Activated CD8-positive, alpha-beta memory T cell treated with anti-CD3 and anti-CD28 coated beads, Interleukin-2, amount 50 U/mL, for 48 hours (primary cell): Measurements from ENCODE around the gene MTA2.
A peak's percentile ranks its signal among the peaks of the same experiment; 100 is the strongest.

Experiments used
- DNase-seq: peaks from one replicate; pipeline ENCODE4 v3.0.0-alpha.2; 2020

The MTA2 gene

DNA sequence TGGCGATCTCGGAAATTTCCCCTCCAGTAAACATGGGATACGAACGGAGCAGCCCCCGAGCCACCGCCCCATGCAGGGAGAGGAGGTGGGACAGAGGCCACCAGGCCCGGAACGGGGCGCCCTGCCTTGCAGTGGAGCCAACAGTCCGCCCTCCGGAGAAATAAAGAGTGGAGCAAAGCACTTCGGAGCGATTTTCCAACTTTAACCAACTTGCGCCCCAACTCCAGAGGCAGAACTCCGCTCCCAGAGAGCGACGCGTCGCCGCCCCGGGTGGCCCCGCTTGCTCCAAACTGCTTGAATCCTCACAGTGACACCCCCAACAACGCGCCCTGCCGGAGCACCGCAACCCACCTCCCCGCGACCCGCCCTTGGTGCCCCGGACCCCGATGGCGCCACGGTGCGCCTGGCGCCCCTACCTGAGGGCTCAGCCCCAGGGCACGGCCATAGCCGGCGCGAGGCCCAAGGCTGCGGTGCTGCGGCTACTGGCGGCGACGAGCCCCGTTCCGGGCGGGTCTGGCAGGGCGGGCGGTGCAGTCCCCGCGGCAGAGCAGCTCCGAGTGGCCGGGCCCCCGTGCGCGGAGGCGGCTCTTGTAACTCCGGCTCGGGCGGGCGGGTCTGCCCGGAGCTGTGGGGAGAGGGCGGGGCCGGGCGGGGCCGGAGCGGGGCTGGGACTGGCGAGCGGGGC lies 55.3 kb downstream of the MTA2 start, which contains the start of gene AHNAK:
Gene AHNAK, minus strand, starts transcription at position 563 of the 685 bp plus-strand sequence. CDS start 10,708 bp downstream, outside the sequence.
- peak; percentile 85 for DNase-seq

DNA sequence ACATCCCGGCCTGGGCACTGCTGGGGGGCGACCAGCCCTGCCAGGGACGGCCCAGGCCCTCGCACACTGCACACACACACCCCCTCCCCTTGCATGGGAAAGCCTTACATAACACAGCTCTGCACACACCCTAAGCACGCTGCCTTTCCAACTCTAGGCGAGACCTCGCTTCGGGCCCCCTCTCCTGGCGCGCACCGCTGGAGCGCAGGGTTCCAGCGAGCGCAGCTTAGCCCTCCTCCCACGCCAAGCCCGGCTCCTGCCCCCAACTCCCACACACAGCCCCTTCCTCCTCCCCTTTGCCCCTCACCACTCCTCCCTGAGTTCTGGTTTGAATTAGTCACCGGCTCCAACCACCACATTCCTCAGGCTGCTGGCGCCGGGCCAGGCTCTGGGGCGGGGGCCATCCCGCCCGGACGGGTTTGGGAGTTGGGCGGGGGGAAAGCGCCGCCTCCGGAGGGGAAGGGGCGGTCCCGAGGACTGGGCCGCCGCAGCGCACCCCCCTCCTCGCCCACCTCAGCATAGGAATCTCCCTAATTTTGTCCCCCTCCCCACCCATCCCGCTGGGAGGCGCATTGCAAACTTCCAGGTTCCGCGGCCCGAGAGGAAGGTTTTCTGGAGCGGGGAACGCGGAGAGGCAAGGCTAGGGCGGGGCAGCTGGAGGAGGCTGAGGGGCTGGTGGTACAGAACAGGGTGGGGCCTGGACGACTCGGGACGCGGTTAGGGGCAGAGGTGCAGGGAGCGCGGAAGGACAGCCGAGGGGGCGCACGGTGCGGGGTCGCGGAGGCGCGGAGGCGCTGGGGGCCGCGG lies 56.0 kb downstream of the MTA2 start:
- peak; percentile 73 for DNase-seq

DNA sequence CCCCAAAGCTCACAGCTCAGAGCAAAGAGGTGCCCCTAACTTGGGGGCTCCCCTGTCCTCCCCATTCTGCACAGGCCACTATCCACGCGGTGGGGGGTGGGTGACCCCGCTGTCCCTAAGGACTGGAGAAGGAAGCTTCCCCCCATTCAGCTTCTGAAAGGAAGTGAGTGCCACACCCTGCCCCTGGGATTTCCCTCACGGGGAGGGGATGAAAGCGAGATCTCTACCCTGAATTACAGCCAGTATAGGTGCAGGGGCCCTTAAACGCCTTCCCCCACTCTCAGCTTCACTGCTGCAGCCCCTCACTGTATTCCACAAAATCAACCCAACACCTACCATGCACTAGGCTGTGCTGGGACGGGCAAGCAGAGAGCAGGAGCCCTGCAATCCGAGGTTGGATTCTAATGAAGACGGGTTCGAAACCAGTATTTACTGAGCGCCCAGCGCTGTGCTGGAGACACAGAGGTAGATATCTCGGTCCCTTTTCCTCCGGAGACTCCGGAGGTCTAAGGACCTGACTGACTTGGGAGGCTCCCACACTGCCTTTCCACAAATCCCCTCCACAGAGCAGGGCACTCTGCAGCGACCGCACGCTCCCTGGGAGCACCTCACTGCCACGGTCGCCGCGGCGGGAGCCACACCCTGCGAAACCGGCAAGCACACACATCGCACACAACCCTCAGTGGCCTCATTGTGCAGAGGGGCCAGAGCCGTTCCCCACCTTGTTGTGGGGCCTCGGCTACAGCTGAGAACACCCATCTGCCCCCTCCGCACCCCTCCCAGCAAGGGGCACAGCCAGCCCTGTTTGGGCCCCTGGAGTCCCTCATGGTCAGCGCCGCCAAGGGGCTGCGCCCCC lies 56.9 kb downstream of the MTA2 start:
- peak; percentile 68 for DNase-seq

DNA sequence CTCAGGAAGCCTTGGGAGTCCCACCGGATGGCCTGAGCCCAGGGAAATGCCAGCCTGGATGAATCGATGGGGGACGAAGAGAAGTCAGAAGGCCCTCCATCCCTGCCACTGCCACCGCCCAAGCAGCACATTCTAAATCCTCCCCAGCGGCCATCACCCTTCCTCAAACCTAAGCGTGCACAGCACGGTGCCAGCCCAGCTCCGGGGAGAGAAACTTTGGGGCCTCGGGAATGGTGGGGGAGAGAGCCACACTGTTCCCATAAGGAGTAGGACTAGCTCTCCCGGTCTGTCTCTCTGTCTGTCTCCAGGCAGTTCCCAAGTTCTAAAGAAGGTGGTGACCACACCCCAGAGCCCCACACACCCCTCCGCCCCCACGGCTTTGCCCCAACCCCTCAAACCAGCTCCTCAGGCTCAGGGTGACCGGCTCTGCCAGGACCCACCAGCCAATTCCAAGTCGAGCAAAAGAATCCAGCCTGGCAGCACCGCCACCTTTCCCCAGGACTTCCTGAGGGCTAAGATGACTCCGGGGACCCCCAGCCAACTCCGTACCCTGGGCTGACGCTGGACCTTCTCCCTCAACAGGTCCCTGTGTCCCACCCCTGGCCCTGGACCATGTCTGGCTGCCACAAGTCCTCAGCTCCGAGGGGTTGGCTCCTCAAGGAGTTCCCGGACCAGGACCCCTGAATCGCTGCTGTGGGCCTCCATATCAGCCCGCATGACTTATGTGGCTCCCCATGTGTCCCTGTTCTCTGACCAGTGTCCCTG lies 57.8 kb downstream of the MTA2 start:
- no peak for DNase-seq
